Heart left ventricle (tissue), 16 donors: ENCODE measurements around the gene NELL1. TPM values are rescaled to one million over a fixed set of nuclear protein-coding genes. Genes with fewer than 3 reads are reported as not detected.

Source experiments
- ATAC-seq, 4 donors: fragments of 200-7000 bp; cut with Tn5 transposase; one replicate each; pipeline ENCODE4 v1.9.1; 2020 to 2022; ENCODE audit warnings: moderate library complexity in 4 of 4, mild to moderate bottlenecking in 3 of 4, moderate number of reproducible peaks in 1 of 4
- DNase-seq, 5 donors: peaks; one replicate each; pipeline ENCODE4 v3.0.0-alpha.2; 2020
- H3K27ac ChIP-seq, 12 donors: fragments of 200-600 bp; sonication (generic) in 4 of 12; one replicate each; pipeline versions ENCODE4 v1.5.0 to v1.8.0; 2016 to 2022; ENCODE audit warnings: mild to moderate bottlenecking in 2 of 12
- H3K27me3 ChIP-seq, 9 donors: fragments of 200-600 bp; sonication (generic) in 2 of 9; one replicate each; pipeline versions ENCODE4 v1.5.1 to v1.8.0; 2016 to 2022; ENCODE audit warnings: mild to moderate bottlenecking in 3 of 9
- H3K36me3 ChIP-seq, 9 donors: fragments of 200-600 bp; sonication (generic) in 2 of 9; one replicate each; pipeline versions ENCODE4 v1.5.0 to v1.8.0; 2018 to 2022; ENCODE audit warnings: mild to moderate bottlenecking in 2 of 9
- H3K4me1 ChIP-seq, 12 donors: fragments of 200-600 bp; sonication (generic) in 4 of 12; one replicate each; pipeline versions ENCODE4 v1.5.0 to v1.8.0; 2016 to 2022; ENCODE audit warnings: mild to moderate bottlenecking in 3 of 12
- H3K4me3 ChIP-seq, 12 donors: fragments of 200-600 bp; sonication (generic) in 4 of 12; one replicate each; pipeline versions ENCODE4 v1.5.0 to v1.8.0; 2017 to 2022; ENCODE audit warnings: mild to moderate bottlenecking in 9 of 12, moderate library complexity in 4 of 12
- H3K9me3 ChIP-seq, 12 donors: fragments of 200-600 bp; sonication (generic) in 4 of 12; one replicate each; pipeline versions ENCODE4 v1.5.0 to v1.8.0; 2016 to 2022; ENCODE audit warnings: mild to moderate bottlenecking in 1 of 12
- CTCF ChIP-seq, 12 donors: fragments of 200-600 bp; sonication (generic) in 4 of 12; IDR thresholded peaks; one replicate each; pipeline versions ENCODE4 v1.5.0 to v1.8.0; 2018 to 2022; ENCODE audit warnings: antibody characterized with exemption in 12 of 12, mild to moderate bottlenecking in 5 of 12
- POLR2A ChIP-seq, 2 donors: fragments of 450-650 bp; IDR thresholded peaks; one replicate each; pipeline ENCODE4 v1.6.1; 2017; ENCODE audit warnings: antibody characterized with exemption in 2 of 2, mild to moderate bottlenecking in 2 of 2, moderate library complexity in 2 of 2
- WGBS, 4 donors: extraction: QIAGEN DNeasy Blood & Tissue Kit in 2 of 4; methylation state at CpG; one replicate each; pipeline versions ENCODE4 v1.1.5 to v1.1.7; 2013 to 2018; 5-methylcytosine and 5-hydroxymethylcytosine counted together
- intact Hi-C, 10 donors: fragments of 100-400 bp; cut with DNase I; formaldehyde crosslinking; loops; one replicate each; pipeline versions ENCODE4 v1.11.1 to v1.14.2; 2022
- polyA plus RNA-seq, 2 donors: library from polyadenylated mRNA; stranded (reverse); fragments of 200-250 nt; gene quantifications; one replicate each; pipeline ENCODE4 v1.2.3, GENCODE V29; 2013
- total RNA-seq, 9 donors: library from RNA; depleted of rRNA in 2 of 9; stranded (reverse); fragments of >200 nt in 2 of 9; fragmentation: NEBNext Ultra II Directional in 3 of 9; extraction: Animal tissue kit (Norgen Biotek cat#: 25700) in 3 of 9; gene quantifications; one replicate each; pipeline versions ENCODE4 v1.1.0 to v1.2.4, GENCODE V29; 2016 to 2023
- donor health status: ischemic (EF 13 %, LVEDD 7.1; RV severe dilation, severe dysfunction).
- donor health status: healthy with polysubstance abuse.
- donor health status: DM: no; HTN: yes; CAD: no.
- donor health status: DM: no; HTN: no; CAD: no.
- donor health status: ischemic (EF 25% LVEDD 6.9; RV normal size, moderate dysfunction).
- donor health status: ischemic (EF 25% LVEDD 5.7; RV mildly dilated, moderate dysfunction).
- donor health status: healthy.
- donor health status: DM: yes; HTN: yes; CAD: no.
- donor health status: ischemic (EF 35%, LVEDD 5.7; RV mildly dilated, moderate dysfunction).
- donor health status: nonischemic (EF 11% LVEDD 7.7; RV severe dilation, severe dysfunction).
- donor health status: DM: yes; HTN: yes; CAD: no.
- donor health status: PGD.
- donor health status: ischemic (EF 29% LVEDD 5.4; RV normal size, mild dysfunction).
- donor health status: nonischemic (EF 23%, LVEDD 6.1; RV moderate dilation, normal function).

The NELL1 gene
- total and polyA plus RNA-seq, 11 donors = 1.6 TPM; not detected in 10

- Histone ChIP-seq H3K4me3 (no peak overlapping the region), H3K4me1 (no peaks in the 10 kb centered on the region), H3K36me3 (no peaks in the 10 kb centered on the region), H3K27me3 (no peaks in the 10 kb centered on the region), H3K9me3 (no peaks in the 10 kb centered on the region), H3K27ac (no peak overlapping the region)
- ATAC-seq = no peak
- no peak for TF ChIP-seq POLR2A (IDR thresholded peaks at IDR 0.05)
- TF ChIP-seq CTCF (IDR thresholded peaks at IDR 0.05) = no peak
- no peak for DNase-seq
- whole genome bisulfite sequencing, 4 donors = 65 to 74% (median 66%) methylated on average over 3 of the region's 3 CpGs
- intact Hi-C loops = no loop called here
These were observed 757.5 kb downstream of the NELL1 start for GRCh38 chr11:21426931-21427330.

GRCh38 chr11:21427726-21428125 lies 758.3 kb downstream of the NELL1 start:
- ATAC-seq = no peak
- Histone ChIP-seq H3K9me3 (no peaks in the 10 kb centered on the region), H3K27me3 (no peaks in the 10 kb centered on the region), H3K4me3 (no peak overlapping the region), H3K36me3 (no peaks in the 10 kb centered on the region), H3K27ac (no peak overlapping the region), H3K4me1 (no peaks in the 10 kb centered on the region)
- intact Hi-C loops = no loop called here
- DNase-seq = no peak
- WGBS, 4 donors = 40 to 49% (median 45%) methylated on average over 1 of the region's 1 CpG
- TF ChIP-seq POLR2A (IDR thresholded peaks at IDR 0.05) (no peak), CTCF (IDR thresholded peaks at IDR 0.05) (no peak)

- intact Hi-C loops = no loop called here
- TF ChIP-seq CTCF (IDR thresholded peaks at IDR 0.05) = no peak
- no peak for TF ChIP-seq POLR2A (IDR thresholded peaks at IDR 0.05)
- Histone ChIP-seq H3K27ac (no peak overlapping the region), H3K27me3 (no peaks in the 10 kb centered on the region), H3K9me3 (no peaks in the 10 kb centered on the region), H3K4me3 (no peak overlapping the region), H3K36me3 (no peaks in the 10 kb centered on the region), H3K4me1 (no peaks in the 10 kb centered on the region)
- 53 to 73% (median 62%) methylated on average over 1 of the region's 1 CpG for WGBS, 4 donors
- ATAC-seq (no peak), DNase-seq (no peak)
These were observed 759.4 kb downstream of the NELL1 start for GRCh38 chr11:21428796-21429195.

- no peaks in the 10 kb centered on the region for H3K4me1 ChIP-seq
- no peak overlapping the region for H3K4me3 ChIP-seq
- ATAC-seq (no peak), DNase-seq (no peak)
- intact Hi-C loops = no loop called here
- no peaks in the 10 kb centered on the region for H3K36me3 ChIP-seq
- peaks cover 0 to 3% (median 0%) of the 10 kb centered on the region in 12 donors for H3K9me3 ChIP-seq
- no peak overlapping the region for H3K27ac ChIP-seq
- H3K27me3 ChIP-seq = no peaks in the 10 kb centered on the region
- TF ChIP-seq CTCF (IDR thresholded peaks at IDR 0.05) (no peak), POLR2A (IDR thresholded peaks at IDR 0.05) (no peak)
These were observed 760.0 kb downstream of the NELL1 start for GRCh38 chr11:21429401-21429800.
